ENCODE measurements around the gene ALAS2. TPM values are rescaled to one million over a fixed set of nuclear protein-coding genes. Genes with fewer than 3 reads are reported as not detected.

ALAS2 gene
- total RNA-seq, 4 donors from 2014 or later = not detected

DNA sequence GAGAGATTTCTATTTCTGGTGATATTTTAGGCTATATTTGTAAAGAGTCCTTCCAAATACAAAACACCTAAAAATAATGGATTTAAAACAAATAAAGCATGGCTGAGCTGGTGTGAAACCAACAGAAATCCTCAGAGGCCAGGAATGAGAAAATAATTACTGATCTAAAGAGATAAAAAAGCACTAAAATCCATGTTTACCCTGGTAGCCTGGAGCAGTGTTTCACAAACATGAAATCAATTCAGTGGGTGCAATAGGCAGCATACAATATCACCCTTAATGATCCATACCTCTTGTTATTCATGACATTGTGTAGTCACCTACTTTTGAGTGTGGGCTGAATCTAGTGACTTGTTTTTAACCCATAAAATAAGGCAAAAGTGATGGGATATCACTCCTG, 51.3 kb downstream of the ALAS2 start:
- Histone ChIP-seq H3K9me3 (no peaks in the 10 kb centered on the region), H3K4me1 (no peaks in the 10 kb centered on the region), H3K27me3 (no peaks in the 10 kb centered on the region), H3K27ac (no peak overlapping the region), H3K36me3 (no peaks in the 10 kb centered on the region), H3K4me3 (no peak overlapping the region)
- TF ChIP-seq POLR2AphosphoS5 (IDR thresholded peaks at IDR 0.05) (no peak), EP300 (IDR thresholded peaks at IDR 0.05; ENCODE audit: low read depth) (no peak), POLR2A (IDR thresholded peaks at IDR 0.05) (no peak)
- no peak for DNase-seq
- intact Hi-C loops (cut with DNase I; ENCODE audit: low total_unique reads) = no loop called here
- in situ Hi-C loops (cut with MboI; ENCODE audit: low pct_ligation_motif_present in 1 of 4, low pct_unique_long_range_greater_than_20kb in 1 of 4, low sequenced_read_pairs in 3 of 4) = no loop called here

DNA sequence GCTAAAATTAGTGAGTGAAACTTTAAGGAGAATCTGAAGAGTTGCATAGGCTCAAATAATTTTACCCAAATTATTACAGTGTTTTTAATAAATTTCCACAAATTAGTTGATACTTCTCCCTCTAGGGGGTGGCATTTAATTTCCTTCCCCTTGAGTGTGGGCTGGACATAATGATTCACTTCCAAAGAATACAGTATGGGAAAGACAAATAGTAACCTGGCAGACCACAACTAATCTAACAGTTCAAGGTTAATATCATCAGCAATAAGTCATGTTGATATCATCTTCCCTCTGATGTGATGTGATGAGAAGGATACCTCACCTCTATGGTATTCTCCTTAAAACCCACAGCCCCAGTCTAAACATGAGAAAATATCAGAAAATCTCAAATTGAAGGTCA, 52.3 kb downstream of the ALAS2 start:
- Histone ChIP-seq H3K4me1 (no peaks in the 10 kb centered on the region), H3K27me3 (no peaks in the 10 kb centered on the region), H3K4me3 (no peak overlapping the region), H3K36me3 (no peaks in the 10 kb centered on the region), H3K9me3 (no peaks in the 10 kb centered on the region), H3K27ac (no peak overlapping the region)
- no peak for TF ChIP-seq POLR2A (IDR thresholded peaks at IDR 0.05)
- TF ChIP-seq EP300 (IDR thresholded peaks at IDR 0.05; ENCODE audit: low read depth) = no peak
- TF ChIP-seq POLR2AphosphoS5 (IDR thresholded peaks at IDR 0.05) = no peak
- TF ChIP-seq, protein P1, sequence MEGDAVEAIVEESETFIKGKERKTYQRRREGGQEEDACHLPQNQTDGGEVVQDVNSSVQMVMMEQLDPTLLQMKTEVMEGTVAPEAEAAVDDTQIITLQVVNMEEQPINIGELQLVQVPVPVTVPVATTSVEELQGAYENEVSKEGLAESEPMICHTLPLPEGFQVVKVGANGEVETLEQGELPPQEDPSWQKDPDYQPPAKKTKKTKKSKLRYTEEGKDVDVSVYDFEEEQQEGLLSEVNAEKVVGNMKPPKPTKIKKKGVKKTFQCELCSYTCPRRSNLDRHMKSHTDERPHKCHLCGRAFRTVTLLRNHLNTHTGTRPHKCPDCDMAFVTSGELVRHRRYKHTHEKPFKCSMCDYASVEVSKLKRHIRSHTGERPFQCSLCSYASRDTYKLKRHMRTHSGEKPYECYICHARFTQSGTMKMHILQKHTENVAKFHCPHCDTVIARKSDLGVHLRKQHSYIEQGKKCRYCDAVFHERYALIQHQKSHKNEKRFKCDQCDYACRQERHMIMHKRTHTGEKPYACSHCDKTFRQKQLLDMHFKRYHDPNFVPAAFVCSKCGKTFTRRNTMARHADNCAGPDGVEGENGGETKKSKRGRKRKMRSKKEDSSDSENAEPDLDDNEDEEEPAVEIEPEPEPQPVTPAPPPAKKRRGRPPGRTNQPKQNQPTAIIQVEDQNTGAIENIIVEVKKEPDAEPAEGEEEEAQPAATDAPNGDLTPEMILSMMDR (IDR thresholded peaks at IDR 0.05) = no peak
- intact Hi-C loops (cut with DNase I; ENCODE audit: low total_unique reads) (no loop called here), in situ Hi-C loops (cut with MboI; ENCODE audit: low pct_ligation_motif_present in 1 of 4, low pct_unique_long_range_greater_than_20kb in 1 of 4, low sequenced_read_pairs in 3 of 4) (no loop called here)
- no peak for DNase-seq

DNA sequence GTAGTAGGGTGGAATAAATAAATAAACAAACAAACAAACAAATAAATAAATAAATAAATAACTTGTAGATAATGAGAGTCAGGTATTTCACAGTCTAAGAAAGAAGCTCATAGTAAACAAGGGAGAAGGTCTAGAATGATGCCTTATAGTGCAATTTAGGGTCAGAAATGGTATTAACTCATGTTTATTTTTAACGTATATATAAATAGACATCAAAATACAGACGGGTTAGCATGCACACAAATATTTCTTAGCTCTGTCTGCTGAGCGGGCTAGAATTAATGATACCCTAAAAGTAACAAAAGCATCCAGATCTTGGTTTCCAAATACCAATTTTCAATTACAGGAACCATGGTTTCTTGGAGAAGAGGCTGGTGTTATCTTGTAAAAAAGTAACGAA, 53.4 kb downstream of the ALAS2 start:
- WGBS, 2 donors (ENCODE audit: low coverage in 1 of 2) = 70 to 84% methylated on average over 4 of the region's 4 CpGs
- in situ Hi-C loops (cut with MboI; ENCODE audit: low pct_ligation_motif_present in 1 of 4, low pct_unique_long_range_greater_than_20kb in 1 of 4, low sequenced_read_pairs in 3 of 4) (no loop called here), intact Hi-C loops (cut with DNase I; ENCODE audit: low total_unique reads) (no loop called here)

DNA sequence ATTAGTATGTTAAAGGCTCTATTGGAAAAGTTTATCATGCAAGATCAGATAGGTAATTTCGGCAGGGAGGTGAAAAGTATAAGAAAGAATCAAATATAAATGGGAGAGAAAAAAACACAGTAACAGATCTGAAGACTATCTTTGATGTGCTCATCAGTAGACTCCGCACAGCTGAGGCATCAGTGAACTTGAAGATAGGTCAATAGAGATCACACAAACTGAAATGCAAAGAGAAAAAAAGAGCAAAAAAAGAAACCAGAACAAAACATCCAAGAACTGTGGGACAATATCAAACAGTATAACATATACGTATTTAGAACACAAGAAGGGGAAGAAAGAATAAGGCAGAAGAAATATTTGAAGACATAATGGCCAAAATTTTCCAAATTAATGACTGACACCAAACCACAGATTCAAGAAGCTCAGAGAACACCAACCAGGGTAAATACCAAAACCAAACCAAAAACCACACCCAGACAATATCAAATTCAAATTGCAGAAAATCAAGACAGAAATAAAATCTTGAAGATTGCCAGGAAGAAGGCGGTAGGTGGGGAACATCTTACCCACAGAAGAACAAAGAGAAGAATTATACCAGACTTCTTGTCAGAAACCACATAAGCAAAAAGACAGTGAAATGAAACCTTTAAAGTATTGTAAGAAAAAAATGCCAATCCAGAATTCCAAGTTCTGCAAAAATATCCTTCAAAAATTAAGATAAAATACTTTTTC, 65.8 kb downstream of the ALAS2 start:
- Histone ChIP-seq H3K9me3 (no peaks in the 10 kb centered on the region), H3K4me3 (no peak overlapping the region), H3K4me1 (no peaks in the 10 kb centered on the region), H3K27ac (no peak overlapping the region), H3K36me3 (no peaks in the 10 kb centered on the region), H3K27me3 (no peaks in the 10 kb centered on the region)
- TF ChIP-seq POLR2A (IDR thresholded peaks at IDR 0.05) = no peak
- WGBS, 2 donors (ENCODE audit: low coverage in 1 of 2) = 69 to 85% methylated on average over 1 to 4 of the region's 4 CpGs
- intact Hi-C loops (cut with DNase I; ENCODE audit: low total_unique reads) (no loop called here), in situ Hi-C loops (cut with MboI; ENCODE audit: low pct_ligation_motif_present in 1 of 4, low pct_unique_long_range_greater_than_20kb in 1 of 4, low sequenced_read_pairs in 3 of 4) (no loop called here)
- DNase-seq = no peak

More for the DNA sequence above, 53.4 kb downstream of the ALAS2 start:
- no peak for DNase-seq
- Histone ChIP-seq H3K4me1 (no peaks in the 10 kb centered on the region), H3K4me3 (no peak overlapping the region), H3K27ac (no peak overlapping the region), H3K27me3 (no peaks in the 10 kb centered on the region), H3K36me3 (no peaks in the 10 kb centered on the region), H3K9me3 (no peaks in the 10 kb centered on the region)
- TF ChIP-seq EP300 (IDR thresholded peaks at IDR 0.05; ENCODE audit: low read depth) (no peak), POLR2AphosphoS5 (IDR thresholded peaks at IDR 0.05) (no peak), POLR2A (IDR thresholded peaks at IDR 0.05) (no peak)
- TF ChIP-seq, protein P1 (IDR thresholded peaks at IDR 0.05) = no peak

DNA sequence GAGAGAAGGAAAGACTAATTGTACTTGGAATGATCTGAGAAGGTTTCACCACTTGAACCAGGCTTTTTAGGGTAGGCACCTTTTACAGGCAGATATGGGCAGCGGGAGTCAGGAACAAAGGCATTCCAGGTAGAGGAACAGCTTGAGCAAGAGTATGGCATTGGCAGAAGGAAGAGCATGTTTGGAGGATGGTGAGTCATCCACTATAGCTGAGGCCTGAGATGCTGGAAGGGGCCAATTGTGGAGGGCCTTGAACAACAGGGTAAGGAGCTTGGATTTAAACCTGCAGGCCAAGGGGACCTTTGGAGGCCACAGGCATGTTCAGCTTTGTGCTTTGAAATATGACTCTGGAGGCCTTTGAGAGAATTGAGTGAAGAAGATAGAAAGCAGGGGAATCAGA, 69.0 kb downstream of the ALAS2 start:
- WGBS, 2 donors (ENCODE audit: low coverage in 1 of 2) = 86% methylated on average over 1 of the region's 1 CpG; no CpG with 5 or more reads in 1 of the 2 donors
- H3K36me3 ChIP-seq = no peaks in the 10 kb centered on the region
- no peak overlapping the region for H3K27ac ChIP-seq
- intact Hi-C loops (cut with DNase I; ENCODE audit: low total_unique reads) (no loop called here), in situ Hi-C loops (cut with MboI; ENCODE audit: low pct_ligation_motif_present in 1 of 4, low pct_unique_long_range_greater_than_20kb in 1 of 4, low sequenced_read_pairs in 3 of 4) (no loop called here)
- H3K27me3 ChIP-seq = no peaks in the 10 kb centered on the region
- H3K4me3 ChIP-seq = no peak overlapping the region
- TF ChIP-seq POLR2A (IDR thresholded peaks at IDR 0.05) (no peak), POLR2AphosphoS5 (IDR thresholded peaks at IDR 0.05) (no peak), EP300 (IDR thresholded peaks at IDR 0.05; ENCODE audit: low read depth) (no peak)
- TF ChIP-seq, protein P1 (IDR thresholded peaks at IDR 0.05) = no peak
- no peaks in the 10 kb centered on the region for H3K4me1 ChIP-seq
- no peak for DNase-seq
- H3K9me3 ChIP-seq = no peaks in the 10 kb centered on the region

Other genes starting within 250 kb of the ALAS2 start
- not detected for gene ITIH6, start 232.7 kb downstream of the ALAS2 start, total RNA-seq
- gene MAGED2, start 223.2 kb downstream of the ALAS2 start, total RNA-seq = 100 to 1,000 TPM in 1 of 4 donors, 10 to 100 TPM in 3; 32.9 to 215 (median 67.4) TPM
- 1 to 10 TPM; 1.4 to 7.9 (median 3.1) TPM for gene TRO, start 110.2 kb downstream of the ALAS2 start, total RNA-seq
- gene PFKFB1, start 36.8 kb downstream of the ALAS2 start, total RNA-seq = under 1 TPM in 2 of 4 donors, not detected in 2; 0.32 to 0.55 TPM
- gene APEX2, start 30.6 kb downstream of the ALAS2 start, total RNA-seq = 10 to 100 TPM in 3 of 4 donors, 1 to 10 TPM in 1; 3.2 to 22.1 (median 14.3) TPM
- 1 to 10 TPM in 1 of 4 donors, not detected in 3; 2.0 TPM for gene PAGE2B, start 44.1 kb upstream of the ALAS2 start, total RNA-seq
- not detected for gene PAGE2, start 58.0 kb upstream of the ALAS2 start, total RNA-seq
- gene PAGE5, start 189.4 kb upstream of the ALAS2 start, total RNA-seq = not detected
- not detected for gene PAGE3, start 233.9 kb upstream of the ALAS2 start, total RNA-seq